HG03565 (cell line): ENCODE data around the gene LRP1B.

Source experiments
- ATAC-seq: cut with Tn5 transposase; IDR thresholded peaks from one replicate; pipeline ENCODE4 v1.9.1; 2021; ENCODE audit warnings: mild to moderate bottlenecking, moderate library complexity; ENCODE audit not compliant: unreplicated experiment

The LRP1B gene

GRCh38 chr2:142131010-142131669 is at the start of gene LRP1B:
Gene LRP1B, minus strand, starts transcription at chr2:142131016. Its CDS starts 287 bp downstream, at chr2:142130729.
- peak; percentile 44 for ATAC-seq

GRCh38 chr2:142179686-142180085 is 48.9 kb upstream of the LRP1B start:
- no peak for ATAC-seq

GRCh38 chr2:142178604-142179003 is 47.8 kb upstream of the LRP1B start:
- ATAC-seq: no peak

GRCh38 chr2:142176941-142177340 is 46.1 kb upstream of the LRP1B start:
- ATAC-seq: no peak

- ATAC-seq: no peak
Measured at GRCh38 chr2:142175813-142176338, 45.1 kb upstream of the LRP1B start.

- ATAC-seq: no peak
Measured at GRCh38 chr2:142174176-142174575, 43.4 kb upstream of the LRP1B start.

DNA sequence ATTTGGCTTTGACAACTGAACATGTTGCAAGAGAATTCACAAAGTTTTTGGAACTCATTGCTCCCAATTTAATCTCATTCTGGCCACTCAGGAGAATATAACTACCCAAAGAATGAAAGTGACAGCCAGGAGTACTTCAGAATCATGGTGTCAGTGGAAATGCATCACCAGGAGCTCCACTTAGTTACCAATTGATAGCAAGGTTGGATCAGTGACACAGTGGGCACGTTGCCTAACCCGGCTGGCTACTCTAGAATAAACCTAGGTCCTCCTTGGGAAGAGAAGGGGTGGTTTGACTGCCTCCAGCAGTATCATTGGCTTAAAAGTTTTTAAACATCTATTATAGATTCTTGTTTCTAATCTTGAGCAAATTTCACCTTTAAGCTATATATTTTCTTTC is 40.0 kb upstream of the LRP1B start:
- ATAC-seq: no peak

- peak; percentile 94 for ATAC-seq
Measured at GRCh38 chr2:142165790-142166189, 35.0 kb upstream of the LRP1B start.

- ATAC-seq: no peak
Measured at GRCh38 chr2:142153601-142154000, 22.8 kb upstream of the LRP1B start.

DNA sequence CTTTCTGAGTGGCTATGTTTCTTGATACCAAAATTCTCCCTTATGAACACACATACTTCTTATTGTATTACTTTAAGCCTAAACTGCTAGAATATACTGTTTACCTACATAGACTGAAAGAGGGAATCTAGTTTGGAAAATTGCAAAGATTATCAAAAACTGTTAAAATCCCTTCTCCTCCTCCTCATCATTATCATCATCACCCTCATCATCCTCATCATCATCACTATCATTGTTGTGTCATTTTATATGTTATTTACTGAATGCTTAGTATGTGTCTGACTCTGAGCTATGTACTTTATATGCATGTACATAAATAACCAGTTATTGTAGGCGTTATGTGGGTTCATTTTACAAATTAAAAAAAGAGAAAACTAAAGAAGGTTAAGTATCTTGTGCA is 19.6 kb upstream of the LRP1B start:
- no peak for ATAC-seq

- ATAC-seq: no peak
Measured at GRCh38 chr2:142144547-142144946, 13.7 kb upstream of the LRP1B start.

- ATAC-seq: no peak
Measured at GRCh38 chr2:142142595-142142994, 11.8 kb upstream of the LRP1B start.

DNA sequence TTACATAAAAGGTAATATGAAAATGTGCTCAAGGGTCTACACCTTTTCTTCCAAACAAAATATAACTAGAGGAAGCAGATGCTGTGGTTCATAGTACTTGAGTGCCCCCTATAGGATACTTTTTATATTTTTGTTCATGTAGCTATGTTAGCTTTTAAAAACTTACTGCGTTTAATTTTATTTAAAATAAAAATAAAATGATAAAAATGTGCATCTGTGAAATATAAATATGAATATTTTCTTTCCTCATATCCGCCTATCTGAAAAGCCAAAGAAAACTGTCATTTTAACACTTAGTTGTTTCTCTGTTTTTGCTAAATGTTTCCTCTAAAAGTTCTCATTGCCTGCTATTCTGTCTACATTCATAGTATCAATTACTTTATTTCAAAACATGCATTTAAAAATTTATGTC is 9.6 kb upstream of the LRP1B start:
- peak; percentile 64 for ATAC-seq

GRCh38 chr2:142139384-142139783 is 8.6 kb upstream of the LRP1B start:
- ATAC-seq: no peak

DNA sequence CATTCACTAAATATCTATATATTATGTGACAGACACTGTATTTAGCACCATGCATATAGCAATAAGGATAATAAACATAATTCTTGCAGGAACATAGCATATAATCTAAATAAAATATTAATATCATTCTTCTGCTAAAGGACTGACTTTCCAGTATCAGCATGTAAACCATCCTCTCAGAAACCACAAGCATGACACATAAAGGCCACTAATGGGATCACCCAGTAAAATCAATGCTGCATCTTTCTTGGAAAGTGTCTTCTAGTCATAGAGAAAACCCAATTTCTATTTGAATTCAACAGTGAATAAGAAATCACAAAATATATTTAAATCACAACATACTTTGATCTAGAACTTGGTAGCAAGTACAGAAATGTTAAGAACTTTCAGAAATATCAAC is 5.8 kb upstream of the LRP1B start:
- ATAC-seq: no peak

DNA sequence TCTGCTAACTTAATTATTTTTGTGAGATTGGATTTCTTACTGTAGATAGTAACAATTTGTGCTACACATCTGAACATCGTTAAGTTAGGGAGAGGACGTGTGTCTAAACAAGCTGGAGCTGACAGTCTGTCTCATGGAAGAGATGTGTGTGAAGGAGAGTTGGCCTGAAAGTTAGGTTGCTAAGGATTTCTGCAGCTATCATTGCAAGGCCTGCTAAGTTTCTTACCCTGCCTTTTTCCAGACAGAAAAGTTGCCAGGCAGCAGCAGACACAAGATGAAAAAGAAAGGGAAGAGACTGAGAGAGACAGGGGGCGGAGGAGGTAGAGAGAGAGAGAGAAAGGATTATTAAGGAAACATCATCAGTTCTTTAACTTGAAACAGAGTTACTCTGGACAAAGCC is 4.1 kb upstream of the LRP1B start:
- no peak for ATAC-seq

GRCh38 chr2:142130111-142131009 is 456 bp downstream of the LRP1B start:
- ATAC-seq: no peak

- ATAC-seq: no peak
Measured at GRCh38 chr2:142128105-142128504, 2.7 kb downstream of the LRP1B start.

- no peak for ATAC-seq
Measured at GRCh38 chr2:142127248-142127647, 3.6 kb downstream of the LRP1B start.

- no peak for ATAC-seq
Measured at GRCh38 chr2:142124706-142125105, 6.1 kb downstream of the LRP1B start.

DNA sequence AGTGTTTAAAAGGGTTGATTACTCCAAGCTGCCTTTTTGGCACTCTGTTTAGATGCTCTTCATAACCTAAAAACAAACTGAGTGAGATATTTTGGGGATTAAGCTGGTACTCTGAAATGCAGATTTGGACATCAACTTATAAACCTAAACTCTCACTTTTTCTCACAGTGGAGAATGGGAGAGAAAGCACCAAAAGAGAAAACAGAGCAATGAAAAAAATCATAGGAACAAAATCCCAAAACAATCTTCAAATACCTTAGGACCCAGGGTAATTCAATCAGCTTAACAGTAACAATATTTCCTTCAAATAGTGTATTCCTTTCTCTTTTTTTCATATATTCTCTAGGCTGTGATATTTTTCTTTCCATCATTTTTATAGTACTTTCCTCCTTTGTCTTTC is 11.5 kb downstream of the LRP1B start:
- ATAC-seq: no peak

GRCh38 chr2:142112757-142113221 is 18.0 kb downstream of the LRP1B start:
- no peak for ATAC-seq
